Measurements from ENCODE around the gene SDF4.

GRCh38 chr1:1270813-1271212 is 39.0 kb upstream of the SDF4 start:
- TF ChIP-seq CEBPB (IDR thresholded peaks at IDR 0.05): no peak
- TF ChIP-seq, protein P1, sequence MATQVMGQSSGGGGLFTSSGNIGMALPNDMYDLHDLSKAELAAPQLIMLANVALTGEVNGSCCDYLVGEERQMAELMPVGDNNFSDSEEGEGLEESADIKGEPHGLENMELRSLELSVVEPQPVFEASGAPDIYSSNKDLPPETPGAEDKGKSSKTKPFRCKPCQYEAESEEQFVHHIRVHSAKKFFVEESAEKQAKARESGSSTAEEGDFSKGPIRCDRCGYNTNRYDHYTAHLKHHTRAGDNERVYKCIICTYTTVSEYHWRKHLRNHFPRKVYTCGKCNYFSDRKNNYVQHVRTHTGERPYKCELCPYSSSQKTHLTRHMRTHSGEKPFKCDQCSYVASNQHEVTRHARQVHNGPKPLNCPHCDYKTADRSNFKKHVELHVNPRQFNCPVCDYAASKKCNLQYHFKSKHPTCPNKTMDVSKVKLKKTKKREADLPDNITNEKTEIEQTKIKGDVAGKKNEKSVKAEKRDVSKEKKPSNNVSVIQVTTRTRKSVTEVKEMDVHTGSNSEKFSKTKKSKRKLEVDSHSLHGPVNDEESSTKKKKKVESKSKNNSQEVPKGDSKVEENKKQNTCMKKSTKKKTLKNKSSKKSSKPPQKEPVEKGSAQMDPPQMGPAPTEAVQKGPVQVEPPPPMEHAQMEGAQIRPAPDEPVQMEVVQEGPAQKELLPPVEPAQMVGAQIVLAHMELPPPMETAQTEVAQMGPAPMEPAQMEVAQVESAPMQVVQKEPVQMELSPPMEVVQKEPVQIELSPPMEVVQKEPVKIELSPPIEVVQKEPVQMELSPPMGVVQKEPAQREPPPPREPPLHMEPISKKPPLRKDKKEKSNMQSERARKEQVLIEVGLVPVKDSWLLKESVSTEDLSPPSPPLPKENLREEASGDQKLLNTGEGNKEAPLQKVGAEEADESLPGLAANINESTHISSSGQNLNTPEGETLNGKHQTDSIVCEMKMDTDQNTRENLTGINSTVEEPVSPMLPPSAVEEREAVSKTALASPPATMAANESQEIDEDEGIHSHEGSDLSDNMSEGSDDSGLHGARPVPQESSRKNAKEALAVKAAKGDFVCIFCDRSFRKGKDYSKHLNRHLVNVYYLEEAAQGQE (IDR thresholded peaks at IDR 0.05; ENCODE audit: low read depth): no peak
- TF ChIP-seq TCF12 (IDR thresholded peaks at IDR 0.05; ENCODE audit: low read depth): no peak
- no peak for TF ChIP-seq TAF1 (IDR thresholded peaks at IDR 0.05; ENCODE audit: low read depth)
- TF ChIP-seq RAD21 (IDR thresholded peaks at IDR 0.05; ENCODE audit: low read depth): no peak
- TF ChIP-seq EP300 (IDR thresholded peaks at IDR 0.05; ENCODE audit: borderline replicate concordance): no peak
- no peak for TF ChIP-seq MAX (IDR thresholded peaks at IDR 0.05)
- no peak for TF ChIP-seq YY1 (IDR thresholded peaks at IDR 0.05; ENCODE audit: low read depth)
- no peak for TF ChIP-seq CREB1 (IDR thresholded peaks at IDR 0.05; ENCODE audit: low read depth)
- no peak for TF ChIP-seq FOXM1 (IDR thresholded peaks at IDR 0.05; ENCODE audit: borderline replicate concordance, low read depth)
- no peak for TF ChIP-seq ZBTB7A (IDR thresholded peaks at IDR 0.05; ENCODE audit: low read depth)

All from Ishikawa (cell line).